Measurements from ENCODE around the gene FAM241B. TPM values are rescaled to one million over a fixed set of nuclear protein-coding genes. Genes with fewer than 3 reads are reported as not detected.

Gene FAM241B
- total RNA-seq, 1 experiment from 2014 or later = 18.0 TPM

GRCh38 chr10:69588358-69588757 is 41.7 kb upstream of the FAM241B start:
- ATAC-seq (no peak), DNase-seq (ENCODE audit: low read depth, low spot score) (no peak)
- H3K9me2 ChIP-seq (ENCODE audit: insufficient read depth) = no peaks in the 10 kb centered on the region
- H3K9ac ChIP-seq (ENCODE audit: low read length) = no peak overlapping the region
- RAD21 ChIA-PET (ENCODE audit: low non-redundant PET in 1 of 2, low total read pairs in 2 of 2, uncharacterized antibody in 2 of 2, unreplicated experiment in 2 of 2) = no interaction called here
- intact Hi-C loops (cut with micrococcal nuclease) = no loop called here
- H3K9me3 ChIP-seq (ENCODE audit: control insufficient read depth in 1 of 2, insufficient read depth in 1 of 2, low read depth in 1 of 2, low read length in 2 of 2) = no peaks in the 10 kb centered on the region
- no peak overlapping the region for H3K4me3 ChIP-seq (replicated peaks in 1 of 2; ENCODE audit: low read depth in 1 of 2, low read length in 2 of 2)
- H3K4me2 ChIP-seq (ENCODE audit: low read length) = no peak overlapping the region
- no peaks in the 10 kb centered on the region for H3K79me2 ChIP-seq (ENCODE audit: insufficient read depth, low read length)
- no TSS peak for BruUV-seq (replicated peaks)
- CTCF ChIA-PET = no interaction called here
- POLR2A ChIA-PET = no interaction called here
- H3K27ac ChIP-seq (ENCODE audit: low read depth, low read length) = no peak overlapping the region
- no peak overlapping the region for H2AFZ ChIP-seq (ENCODE audit: low read depth, low read length, poor library complexity, severe bottlenecking)
- no peaks in the 10 kb centered on the region for H3K36me3 ChIP-seq (ENCODE audit: control insufficient read depth in 1 of 2, insufficient read depth in 2 of 2, low read length in 2 of 2)
- TF ChIP-seq TCF7L2 (IDR thresholded peaks at IDR 0.05; ENCODE audit: borderline replicate concordance, extremely low read depth, insufficient read depth, insufficient read length) (no peak), RAD21 (IDR thresholded peaks at IDR 0.05; ENCODE audit: low read depth) (no peak), CBX3 (IDR thresholded peaks at IDR 0.05; ENCODE audit: low read depth) (no peak), POLR2AphosphoS5 (IDR thresholded peaks at IDR 0.05; ENCODE audit: low read depth, low read length) (no peak), ZFX (IDR thresholded peaks at IDR 0.05) (no peak), EGR1 (IDR thresholded peaks at IDR 0.05; ENCODE audit: low read depth) (no peak), ZNF274 (IDR thresholded peaks at IDR 0.05; ENCODE audit: low read depth, low read length) (no peak), EZH2phosphoT487 (IDR thresholded peaks at IDR 0.05; ENCODE audit: borderline replicate concordance) (no peak), JUND (IDR thresholded peaks at IDR 0.05) (no peak), SRF (IDR thresholded peaks at IDR 0.05; ENCODE audit: low read depth) (no peak), YY1 (IDR thresholded peaks at IDR 0.05; ENCODE audit: extremely low read depth, insufficient replicate concordance, low read depth, low read length) (no peak), REST (IDR thresholded peaks at IDR 0.05; ENCODE audit: low read depth) (no peak), ZBTB33 (IDR thresholded peaks at IDR 0.05; ENCODE audit: extremely low read depth, insufficient replicate concordance, low read length) (no peak)
- H3K27me3 ChIP-seq (ENCODE audit: insufficient read depth, low read length) = peaks cover 7% of the 10 kb centered on the region
- no peaks in the 10 kb centered on the region for H3K4me1 ChIP-seq (ENCODE audit: control insufficient read depth in 1 of 2, insufficient read depth in 2 of 2, low read length in 2 of 2)
- H4K20me1 ChIP-seq (ENCODE audit: insufficient read depth) = no peaks in the 10 kb centered on the region

Measured in HCT116 (cell line).